NCI-H1694 (cell line): Measurements from ENCODE around the gene RBM10.

Experiments
- DNase-seq: peaks from one replicate; lab custom pipeline; 2025; lab: John Stamatoyannopoulos, UW

The RBM10 gene

GRCh38 chrX:47197526-47197925, 52.5 kb downstream of the RBM10 start:
- no peak for DNase-seq

- DNase-seq, result no peak
These were observed 53.1 kb downstream of the RBM10 start for GRCh38 chrX:47198026-47198686.

- DNase-seq, result no peak
These were observed 53.7 kb downstream of the RBM10 start for GRCh38 chrX:47198687-47199080.

- no peak for DNase-seq
These were observed 54.3 kb downstream of the RBM10 start for GRCh38 chrX:47199286-47199685.

- no peak for DNase-seq
These were observed 55.5 kb downstream of the RBM10 start for GRCh38 chrX:47200385-47201150.

GRCh38 chrX:47201345-47201944, 56.4 kb downstream of the RBM10 start:
- DNase-seq, result no peak

GRCh38 chrX:47202316-47202715, 57.3 kb downstream of the RBM10 start:
- no peak for DNase-seq

GRCh38 chrX:47202877-47203276, 57.9 kb downstream of the RBM10 start:
- no peak for DNase-seq

- DNase-seq, result no peak
These were observed 59.9 kb downstream of the RBM10 start for GRCh38 chrX:47204970-47205369.

- DNase-seq, result no peak
These were observed 61.3 kb downstream of the RBM10 start for GRCh38 chrX:47206316-47206715.

- no peak for DNase-seq
These were observed 63.1 kb downstream of the RBM10 start for GRCh38 chrX:47208108-47208507.

GRCh38 chrX:47209508-47210238, 64.7 kb downstream of the RBM10 start:
- DNase-seq, result no peak

GRCh38 chrX:47210661-47211425, 65.8 kb downstream of the RBM10 start:
- DNase-seq, result no peak

- DNase-seq, result no peak
These were observed 67.6 kb downstream of the RBM10 start for GRCh38 chrX:47212381-47213293.

- DNase-seq, result no peak
These were observed 69.5 kb downstream of the RBM10 start for GRCh38 chrX:47214435-47215077.

- DNase-seq, result no peak
These were observed 70.4 kb downstream of the RBM10 start for GRCh38 chrX:47215291-47215900.

GRCh38 chrX:47216393-47216925, 71.4 kb downstream of the RBM10 start:
- no peak for DNase-seq

- DNase-seq, result no peak
These were observed 72.3 kb downstream of the RBM10 start for GRCh38 chrX:47217121-47217851.

GRCh38 chrX:47217852-47218279, 72.8 kb downstream of the RBM10 start:
- peak; percentile 98 for DNase-seq
